ENCODE data around the gene NDUFB7. TPM values are rescaled to one million over a fixed set of nuclear protein-coding genes. Genes with fewer than 3 reads are reported as not detected.

The NDUFB7 gene
- total and polyA plus RNA-seq, 3 donors from 2014 or later: 259 to 493 (median 389) TPM

- H3K36me3 ChIP-seq (ENCODE audit: low read depth, missing control alignments): no peaks in the 10 kb centered on the region
- no peaks in the 10 kb centered on the region for H3K9me3 ChIP-seq
- no peak overlapping the region for H3K27ac ChIP-seq
- no peak overlapping the region for H3K4me3 ChIP-seq
- TF ChIP-seq CTCF (IDR thresholded peaks at IDR 0.05) (no peak), POLR2A (IDR thresholded peaks at IDR 0.05) (no peak)
- 72 to 78% methylated on average over 20 to 28 of the region's 28 CpGs for WGBS, 2 donors
- H3K27me3 ChIP-seq: no peaks in the 10 kb centered on the region
- DNase-seq: no peak
- H3K4me1 ChIP-seq: peaks cover 29% of the 10 kb centered on the region
- intact Hi-C loops (cut with DNase I; ENCODE audit: low total_unique reads): no loop called here
These were observed 11.7 kb downstream of the NDUFB7 start for GRCh38 chr19:14559916-14560775.

- Histone ChIP-seq H3K27me3 (no peaks in the 10 kb centered on the region), H3K9me3 (no peaks in the 10 kb centered on the region), H3K36me3 (ENCODE audit: low read depth, missing control alignments) (no peaks in the 10 kb centered on the region), H3K4me3 (no peak overlapping the region), H3K27ac (no peak overlapping the region), H3K4me1 (peaks cover 40% of the 10 kb centered on the region)
- no peak for DNase-seq
- intact Hi-C loops (cut with DNase I; ENCODE audit: low total_unique reads): no loop called here
- 79 to 82% methylated on average over 21 to 23 of the region's 23 CpGs for WGBS, 2 donors
- TF ChIP-seq CTCF (IDR thresholded peaks at IDR 0.05): no peak
- TF ChIP-seq POLR2A (IDR thresholded peaks at IDR 0.05): no peak
These were observed 13.3 kb downstream of the NDUFB7 start for GRCh38 chr19:14558370-14559066.

GRCh38 chr19:14556662-14557188 is 15.1 kb downstream of the NDUFB7 start:
- no peaks in the 10 kb centered on the region for H3K27me3 ChIP-seq
- no peak overlapping the region for H3K4me3 ChIP-seq
- H3K36me3 ChIP-seq (ENCODE audit: low read depth, missing control alignments): no peaks in the 10 kb centered on the region
- H3K9me3 ChIP-seq: no peaks in the 10 kb centered on the region
- H3K27ac ChIP-seq: no peak overlapping the region
- intact Hi-C loops (cut with DNase I; ENCODE audit: low total_unique reads): no loop called here
- peak; percentile 72 for DNase-seq
- no peak for TF ChIP-seq POLR2A (IDR thresholded peaks at IDR 0.05)
- peak; percentile 62 to 92 (median 78) for TF ChIP-seq CTCF (IDR thresholded peaks at IDR 0.05)
- WGBS, 2 donors: 30 to 76% methylated on average over 3 to 18 of the region's 18 CpGs
- H3K4me1 ChIP-seq: peaks cover 37% of the 10 kb centered on the region

GRCh38 chr19:14555918-14556661 is 15.8 kb downstream of the NDUFB7 start:
- intact Hi-C loops (cut with DNase I; ENCODE audit: low total_unique reads): no loop called here
- 70 to 85% methylated on average over 12 of the region's 12 CpGs for WGBS, 2 donors
- DNase-seq: no peak
- Histone ChIP-seq H3K27ac (no peak overlapping the region), H3K27me3 (no peaks in the 10 kb centered on the region), H3K9me3 (no peaks in the 10 kb centered on the region), H3K4me3 (no peak overlapping the region), H3K36me3 (ENCODE audit: low read depth, missing control alignments) (no peaks in the 10 kb centered on the region), H3K4me1 (peaks cover 36% of the 10 kb centered on the region)
- TF ChIP-seq POLR2A (IDR thresholded peaks at IDR 0.05): no peak
- no peak for TF ChIP-seq CTCF (IDR thresholded peaks at IDR 0.05)

All from testis (tissue), 3 donors.